Neuronal stem cell (in vitro differentiated cells): Measurements from ENCODE around the gene RASGRP1. TPM values are rescaled to one million over a fixed set of nuclear protein-coding genes. Genes with fewer than 3 reads are reported as not detected.

Experiments used
- DNase-seq: peaks from one replicate; pipeline ENCODE4 v3.0.0-alpha.2; 2013; ENCODE audit warnings: low spot score
- H2AFZ ChIP-seq: one replicate; pipeline ENCODE4 v1.6.1; 2013; ENCODE audit warnings: mild to moderate bottlenecking, low read length, inconsistent platforms
- H2AK5ac ChIP-seq: 2 replicates; pipeline ENCODE4 v1.6.1; 2013; ENCODE audit warnings: low read depth, mild to moderate bottlenecking, inconsistent platforms, low read length, moderate library complexity, mixed read lengths
- H2BK120ac ChIP-seq: 2 replicates; pipeline ENCODE4 v1.6.1; 2013; ENCODE audit warnings: low read depth, mild to moderate bottlenecking, inconsistent platforms, low read length, moderate library complexity, mixed read lengths
- H2BK12ac ChIP-seq: one replicate; pipeline ENCODE4 v1.6.1; 2013; ENCODE audit warnings: low read length, inconsistent platforms
- H2BK15ac ChIP-seq: 2 replicates; pipeline ENCODE4 v1.6.1; 2013; ENCODE audit warnings: mild to moderate bottlenecking, low read length, inconsistent platforms, mixed read lengths
- H2BK5ac ChIP-seq: one replicate; pipeline ENCODE4 v1.6.1; 2013; ENCODE audit warnings: inconsistent platforms, mild to moderate bottlenecking, low read length, moderate library complexity
- H3K14ac ChIP-seq: one replicate; pipeline ENCODE4 v1.6.1; 2013; ENCODE audit warnings: low read length, inconsistent platforms
- H3K18ac ChIP-seq: 2 replicates; pipeline ENCODE4 v1.6.1; 2013; ENCODE audit warnings: low read length, inconsistent platforms
- H3K23ac ChIP-seq: 2 replicates; pipeline ENCODE4 v1.6.1; 2013; ENCODE audit warnings: low read depth, mild to moderate bottlenecking, mixed read lengths, low read length, inconsistent platforms; ENCODE audit not compliant: poor library complexity
- H3K27ac ChIP-seq: replicated peaks from 3 replicates; pipeline ENCODE4 v1.5.1; 2013; ENCODE audit warnings: low read length, inconsistent platforms
- H3K27me3 ChIP-seq, 3 experiments: 2 replicates each; pipeline ENCODE4 v1.6.1; 2013; ENCODE audit warnings: low read length in 3 of 3, mild to moderate bottlenecking in 2 of 3, inconsistent platforms in 1 of 3, low read depth in 1 of 3, mixed read lengths in 1 of 3, moderate library complexity in 1 of 3; ENCODE audit not compliant: control insufficient read depth in 3 of 3, insufficient read depth in 3 of 3
- H3K36me3 ChIP-seq, 2 donors: replicated peaks in 1 of 2; 2 replicates each; pipeline ENCODE4 v1.6.1; 2013; ENCODE audit warnings: low read length in 2 of 2; ENCODE audit not compliant: control insufficient read depth in 2 of 2, insufficient read depth in 2 of 2
- H3K4ac ChIP-seq: 2 replicates; pipeline ENCODE4 v1.6.1; 2013; ENCODE audit warnings: inconsistent platforms, mild to moderate bottlenecking, low read length, moderate library complexity
- H3K4me1 ChIP-seq, 2 donors: 1 replicate in 1 of 2; 2 replicates in 1 of 2; pipeline ENCODE4 v1.6.1; 2013; ENCODE audit warnings: low read length in 2 of 2, low read depth in 1 of 2; ENCODE audit not compliant: control insufficient read depth in 2 of 2, insufficient read depth in 1 of 2
- H3K4me2 ChIP-seq: one replicate; pipeline ENCODE4 v1.6.1; 2013; ENCODE audit warnings: mild to moderate bottlenecking, low read length, inconsistent platforms; ENCODE audit not compliant: insufficient read depth, poor library complexity, severe bottlenecking
- H3K4me3 ChIP-seq, 2 donors: 2 replicates each; pipeline ENCODE4 v1.5.1; 2013; ENCODE audit warnings: low read length in 2 of 2, mild to moderate bottlenecking in 2 of 2, inconsistent platforms in 1 of 2, moderate library complexity in 1 of 2
- H3K79me1 ChIP-seq: one replicate; pipeline ENCODE4 v1.6.1; 2013; ENCODE audit warnings: low read depth, mild to moderate bottlenecking, inconsistent platforms, low read length, moderate library complexity
- H3K9ac ChIP-seq: one replicate; pipeline ENCODE4 v1.6.1; 2013; ENCODE audit warnings: mild to moderate bottlenecking, low read depth, low read length, inconsistent platforms; ENCODE audit not compliant: poor library complexity
- H3K9me3 ChIP-seq, 2 donors: replicated peaks in 1 of 2; 2 replicates each; pipeline versions ENCODE3 to v1.6.1; 2013; ENCODE audit warnings: low read length in 2 of 2, mild to moderate bottlenecking in 2 of 2, inconsistent platforms in 1 of 2, low read depth in 1 of 2, mixed read lengths in 1 of 2, moderate library complexity in 1 of 2; ENCODE audit not compliant: control insufficient read depth in 2 of 2, insufficient read depth in 1 of 2
- H4K8ac ChIP-seq: one replicate; pipeline ENCODE4 v1.6.1; 2013; ENCODE audit warnings: low read depth, mild to moderate bottlenecking, inconsistent platforms, low read length, moderate library complexity
- H4K91ac ChIP-seq: one replicate; pipeline ENCODE4 v1.6.1; 2013; ENCODE audit warnings: low read length, low read depth, mild to moderate bottlenecking, inconsistent platforms; ENCODE audit not compliant: poor library complexity
- WGBS, 2 donors: extraction: QIAGEN DNeasy Blood & Tissue Kit; methylation state at CpG; one replicate each; pipeline ENCODE4 v1.1.7; 2013; ENCODE audit warnings: missing lambda C conversion rate in 2 of 2, mixed read lengths in 1 of 2; ENCODE audit not compliant: insufficient read length in 2 of 2, insufficient replicate concordance in 1 of 2; ENCODE audit errors: extremely low coverage in 2 of 2; 5-methylcytosine and 5-hydroxymethylcytosine counted together
- polyA plus RNA-seq, 2 experiments: library from polyadenylated mRNA; stranded (reverse); fragments of 200-250 nt; gene quantifications; one replicate each; pipeline ENCODE4 v1.2.3, GENCODE V29; 2013

RASGRP1 gene
- 4.9 TPM for polyA plus RNA-seq (2013, experiment 1 of 2)
- 5.0 TPM for polyA plus RNA-seq (2013, experiment 2 of 2)

GRCh38 chr15:38564557-38565286 is at the start of gene RASGRP1:
Gene RASGRP1 (minus strand): TSS chr15:38564814. CDS start chr15:38564628, 186 bp downstream.
- no peak within 1 kb of the TSS for H3K4ac ChIP-seq
- no peak within 1 kb of the TSS for H2BK5ac ChIP-seq
- H3K27ac ChIP-seq, result no peak within 1 kb of the TSS
- no peaks in the 10 kb centered on the region for H3K36me3 ChIP-seq
- H3K4me1 ChIP-seq, result peaks cover 3% of the 10 kb centered on the region in 2 donors
- peak within 1 kb of the TSS; percentile 41 for H2BK12ac ChIP-seq
- no CpG with 5 or more reads among the region's 85 CpGs for WGBS, 2 donors
- peak; percentile 66 for DNase-seq
- peak within 1 kb of the TSS; percentile 99 for H2AFZ ChIP-seq
- peaks cover 5 to 60% (median 20%) of the 10 kb centered on the region in 3 experiments for H3K27me3 ChIP-seq
- peak within 1 kb of the TSS; percentile 96 for H2BK15ac ChIP-seq
- peak within 1 kb of the TSS; percentile 53 to 83 for H3K4me3 ChIP-seq
- no peaks in the 10 kb centered on the region for H3K9me3 ChIP-seq
- H3K18ac ChIP-seq, result peak within 1 kb of the TSS; percentile 94
- peak within 1 kb of the TSS; percentile 92 for H3K9ac ChIP-seq
- H3K79me1 ChIP-seq, result no peaks in the 10 kb centered on the region
- H3K14ac ChIP-seq, result peak within 1 kb of the TSS; percentile 87
- H2AK5ac ChIP-seq, result peak within 1 kb of the TSS; percentile 81
- H4K91ac ChIP-seq, result no peak within 1 kb of the TSS
- peak within 1 kb of the TSS; percentile 94 for H3K4me2 ChIP-seq
- peak within 1 kb of the TSS; percentile 65 for H4K8ac ChIP-seq
- H2BK120ac ChIP-seq, result peak within 1 kb of the TSS; percentile 94
- peak within 1 kb of the TSS; percentile 80 for H3K23ac ChIP-seq

GRCh38 chr15:38613085-38613484 is 48.5 kb upstream of the RASGRP1 start:
- Histone ChIP-seq H3K9ac (no peak overlapping the region), H3K4me2 (no peak overlapping the region), H2BK15ac (no peak overlapping the region), H3K23ac (no peak overlapping the region), H3K36me3 (no peaks in the 10 kb centered on the region), H2BK5ac (no peak overlapping the region), H4K8ac (no peak overlapping the region), H3K79me1 (no peaks in the 10 kb centered on the region), H4K91ac (no peak overlapping the region), H3K18ac (no peak overlapping the region), H2BK120ac (no peak overlapping the region), H3K4me3 (no peak overlapping the region), H3K4ac (no peak overlapping the region), H3K9me3 (no peaks in the 10 kb centered on the region), H3K27me3 (no peaks in the 10 kb centered on the region), H2AFZ (no peak overlapping the region), H3K27ac (no peak overlapping the region), H2BK12ac (no peak overlapping the region), H2AK5ac (no peak overlapping the region), H3K4me1 (peaks cover 0 to 2% of the 10 kb centered on the region in 2 donors), H3K14ac (no peak overlapping the region)
- WGBS, 2 donors, result no CpG with 5 or more reads among the region's 3 CpGs
- DNase-seq, result no peak

GRCh38 chr15:38612159-38612863 is 47.7 kb upstream of the RASGRP1 start:
- H2AK5ac ChIP-seq, result no peak overlapping the region
- no peak overlapping the region for H2BK15ac ChIP-seq
- no peak overlapping the region for H4K91ac ChIP-seq
- H3K4me3 ChIP-seq, result no peak overlapping the region
- no peak overlapping the region for H2BK5ac ChIP-seq
- no peak overlapping the region for H3K4me2 ChIP-seq
- H2BK12ac ChIP-seq, result no peak overlapping the region
- no peak overlapping the region for H2BK120ac ChIP-seq
- H3K27me3 ChIP-seq, result no peaks in the 10 kb centered on the region
- H3K4me1 ChIP-seq, result peaks cover 0 to 2% of the 10 kb centered on the region in 2 donors
- no peak overlapping the region for H3K9ac ChIP-seq
- no peaks in the 10 kb centered on the region for H3K79me1 ChIP-seq
- no peaks in the 10 kb centered on the region for H3K9me3 ChIP-seq
- no peak overlapping the region for H2AFZ ChIP-seq
- H3K27ac ChIP-seq, result no peak overlapping the region
- no peak overlapping the region for H3K14ac ChIP-seq
- no peak overlapping the region for H3K23ac ChIP-seq
- no peaks in the 10 kb centered on the region for H3K36me3 ChIP-seq
- no peak overlapping the region for H4K8ac ChIP-seq
- DNase-seq, result no peak
- H3K4ac ChIP-seq, result no peak overlapping the region
- H3K18ac ChIP-seq, result no peak overlapping the region
- WGBS, 2 donors, result no CpG with 5 or more reads among the region's 6 CpGs

GRCh38 chr15:38611228-38611627 is 46.6 kb upstream of the RASGRP1 start:
- H2AK5ac ChIP-seq, result no peak overlapping the region
- no peak overlapping the region for H3K18ac ChIP-seq
- H3K4ac ChIP-seq, result no peak overlapping the region
- no peak overlapping the region for H2BK5ac ChIP-seq
- no peak for DNase-seq
- H3K27ac ChIP-seq, result no peak overlapping the region
- no peak overlapping the region for H2BK120ac ChIP-seq
- H2BK15ac ChIP-seq, result no peak overlapping the region
- H3K4me2 ChIP-seq, result no peak overlapping the region
- H3K4me1 ChIP-seq, result peaks cover 0 to 2% of the 10 kb centered on the region in 2 donors
- no peak overlapping the region for H2BK12ac ChIP-seq
- no peak overlapping the region for H3K4me3 ChIP-seq
- no peak overlapping the region for H3K23ac ChIP-seq
- no peaks in the 10 kb centered on the region for H3K79me1 ChIP-seq
- no peaks in the 10 kb centered on the region for H3K27me3 ChIP-seq
- no peak overlapping the region for H4K8ac ChIP-seq
- H3K36me3 ChIP-seq, result no peaks in the 10 kb centered on the region
- H3K9ac ChIP-seq, result no peak overlapping the region
- no CpG with 5 or more reads among the region's 4 CpGs for WGBS, 2 donors
- H2AFZ ChIP-seq, result no peak overlapping the region
- H3K14ac ChIP-seq, result no peak overlapping the region
- no peak overlapping the region for H4K91ac ChIP-seq
- no peaks in the 10 kb centered on the region for H3K9me3 ChIP-seq
